OCI-LY3 (cell line): ENCODE data around the gene NT5C2.

ENCODE experiments used
- H2AFZ ChIP-seq: fragments of 200-600, 300-600 bp; shearing (Covaris generic); 2 replicates; pipeline ENCODE4 v1.6.0; 2014; ENCODE audit warnings: antibody characterized with exemption, low read depth, low read length
- H3K27ac ChIP-seq: fragments of 200-600, 300-600 bp; sonication (generic); 2 replicates; pipeline ENCODE4 v1.5.1; 2014; ENCODE audit warnings: mild to moderate bottlenecking, low read length, moderate library complexity, mixed read lengths
- H3K27me3 ChIP-seq: fragments of 200-600, 300-600 bp; sonication (generic); 2 replicates; pipeline ENCODE4 v1.6.1; 2014; ENCODE audit warnings: low read depth, low read length, mixed read lengths
- H3K36me3 ChIP-seq: fragments of 200-600, 300-600 bp; sonication (generic); replicated peaks from 2 replicates; pipeline ENCODE3; 2014; ENCODE audit warnings: low read depth, low read length, mixed read lengths
- H3K4me1 ChIP-seq: fragments of 300-600, 200-600 bp; sonication (generic); 2 replicates; pipeline ENCODE4 v1.6.1; 2014; ENCODE audit warnings: low read length, mixed read lengths
- H3K4me2 ChIP-seq: fragments of 200-600, 300-600 bp; sonication (generic); 2 replicates; pipeline ENCODE4 v1.6.1; 2014; ENCODE audit warnings: low read length, mixed read lengths
- H3K4me3 ChIP-seq: fragments of 300-600, 200-600 bp; sonication (generic); 2 replicates; pipeline ENCODE4 v1.5.1; 2014; ENCODE audit warnings: antibody characterized with exemption, mild to moderate bottlenecking, low read length, moderate library complexity
- H3K79me2 ChIP-seq: fragments of 300-600, 200-600 bp; shearing (Covaris generic); 2 replicates; pipeline ENCODE4 v1.6.1; 2014; ENCODE audit warnings: mild to moderate bottlenecking, low read length, mixed read lengths
- H3K9ac ChIP-seq: fragments of 300-600, 200-600 bp; shearing (Covaris generic); 2 replicates; pipeline ENCODE4 v1.6.0; 2014; ENCODE audit warnings: mild to moderate bottlenecking, low read length, moderate library complexity
- H3K9me3 ChIP-seq: fragments of 200-600, 300-600 bp; shearing (Covaris generic); 2 replicates; pipeline ENCODE4 v1.6.1; 2014; ENCODE audit warnings: low read length, mixed read lengths; ENCODE audit not compliant: insufficient read depth
- H4K20me1 ChIP-seq: fragments of 200-600, 300-600 bp; sonication (generic); 2 replicates; pipeline ENCODE4 v1.6.1; 2016; ENCODE audit warnings: low read length, mixed read lengths; ENCODE audit not compliant: insufficient read depth
- EZH2phosphoT487 ChIP-seq: fragments of 200-600 bp; shearing (Covaris generic); IDR thresholded peaks from 2 replicates; pipeline ENCODE4 v1.6.1; 2018; ENCODE audit warnings: antibody characterized with exemption, mixed run types, low read depth
- TF ChIP-seq, protein P1 (sequence below): fragments of 200-600, 300-600 bp; sonication (generic); IDR thresholded peaks from 2 replicates; pipeline ENCODE4 v1.5.1; 2014; ENCODE audit warnings: antibody characterized with exemption, low read length, low read depth

Gene NT5C2

DNA sequence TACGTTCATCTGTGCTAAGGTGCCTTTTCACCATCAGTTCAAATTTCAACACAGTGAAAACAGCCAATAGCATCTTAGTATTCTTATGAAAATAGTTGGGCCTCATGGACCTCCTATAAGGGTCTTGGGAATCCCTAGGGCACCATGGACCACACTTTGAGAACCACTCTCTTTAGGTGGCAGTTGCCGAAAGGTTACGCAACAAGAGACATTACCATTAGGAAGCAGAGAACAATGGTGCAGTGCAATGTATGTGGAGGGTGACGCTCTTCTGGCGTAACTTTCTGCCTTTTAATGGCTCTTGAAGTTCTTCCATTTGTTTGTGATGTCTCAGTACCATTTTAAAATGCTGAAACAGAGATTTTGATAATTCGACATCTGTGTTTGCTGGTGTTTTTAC, 143.8 kb downstream of the NT5C2 start:
- no peaks in the 10 kb centered on the region for H3K4me1 ChIP-seq
- H2AFZ ChIP-seq = no peak overlapping the region
- no peak overlapping the region for H3K4me2 ChIP-seq
- no peaks in the 10 kb centered on the region for H3K79me2 ChIP-seq
- no peaks in the 10 kb centered on the region for H3K36me3 ChIP-seq
- H4K20me1 ChIP-seq = no peaks in the 10 kb centered on the region
- no peak overlapping the region for H3K4me3 ChIP-seq
- no peak for TF ChIP-seq EZH2phosphoT487
- TF ChIP-seq, protein P1, sequence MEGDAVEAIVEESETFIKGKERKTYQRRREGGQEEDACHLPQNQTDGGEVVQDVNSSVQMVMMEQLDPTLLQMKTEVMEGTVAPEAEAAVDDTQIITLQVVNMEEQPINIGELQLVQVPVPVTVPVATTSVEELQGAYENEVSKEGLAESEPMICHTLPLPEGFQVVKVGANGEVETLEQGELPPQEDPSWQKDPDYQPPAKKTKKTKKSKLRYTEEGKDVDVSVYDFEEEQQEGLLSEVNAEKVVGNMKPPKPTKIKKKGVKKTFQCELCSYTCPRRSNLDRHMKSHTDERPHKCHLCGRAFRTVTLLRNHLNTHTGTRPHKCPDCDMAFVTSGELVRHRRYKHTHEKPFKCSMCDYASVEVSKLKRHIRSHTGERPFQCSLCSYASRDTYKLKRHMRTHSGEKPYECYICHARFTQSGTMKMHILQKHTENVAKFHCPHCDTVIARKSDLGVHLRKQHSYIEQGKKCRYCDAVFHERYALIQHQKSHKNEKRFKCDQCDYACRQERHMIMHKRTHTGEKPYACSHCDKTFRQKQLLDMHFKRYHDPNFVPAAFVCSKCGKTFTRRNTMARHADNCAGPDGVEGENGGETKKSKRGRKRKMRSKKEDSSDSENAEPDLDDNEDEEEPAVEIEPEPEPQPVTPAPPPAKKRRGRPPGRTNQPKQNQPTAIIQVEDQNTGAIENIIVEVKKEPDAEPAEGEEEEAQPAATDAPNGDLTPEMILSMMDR = no peak
- H3K27ac ChIP-seq = no peak overlapping the region
- no peaks in the 10 kb centered on the region for H3K27me3 ChIP-seq
- no peaks in the 10 kb centered on the region for H3K9me3 ChIP-seq
- H3K9ac ChIP-seq = no peak overlapping the region

DNA sequence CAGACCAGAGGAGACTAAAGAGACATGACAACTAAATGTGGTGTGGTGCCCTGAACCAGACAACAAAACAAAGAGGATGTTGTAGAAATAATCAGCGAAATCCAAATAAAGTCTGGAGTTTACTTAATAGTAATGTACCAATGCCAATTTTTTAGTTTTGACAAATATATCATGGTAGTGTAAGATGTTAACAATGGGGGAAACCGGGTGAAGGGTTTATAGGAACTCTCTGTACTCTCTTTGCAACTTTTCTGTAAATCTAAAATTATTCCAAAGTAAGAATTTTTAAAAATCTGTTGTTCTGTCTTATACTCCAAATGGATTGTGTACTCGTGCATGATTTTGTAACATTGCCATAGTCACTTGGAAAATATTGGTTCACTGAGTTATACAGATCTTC, 145.7 kb downstream of the NT5C2 start:
- Histone ChIP-seq H3K27me3 (no peaks in the 10 kb centered on the region), H3K9ac (no peak overlapping the region), H4K20me1 (no peaks in the 10 kb centered on the region), H3K36me3 (no peaks in the 10 kb centered on the region), H2AFZ (no peak overlapping the region), H3K4me1 (no peaks in the 10 kb centered on the region), H3K9me3 (no peaks in the 10 kb centered on the region), H3K27ac (no peak overlapping the region), H3K79me2 (no peaks in the 10 kb centered on the region), H3K4me2 (no peak overlapping the region), H3K4me3 (no peak overlapping the region)
- TF ChIP-seq EZH2phosphoT487 = no peak
- TF ChIP-seq, protein P1 = no peak

DNA sequence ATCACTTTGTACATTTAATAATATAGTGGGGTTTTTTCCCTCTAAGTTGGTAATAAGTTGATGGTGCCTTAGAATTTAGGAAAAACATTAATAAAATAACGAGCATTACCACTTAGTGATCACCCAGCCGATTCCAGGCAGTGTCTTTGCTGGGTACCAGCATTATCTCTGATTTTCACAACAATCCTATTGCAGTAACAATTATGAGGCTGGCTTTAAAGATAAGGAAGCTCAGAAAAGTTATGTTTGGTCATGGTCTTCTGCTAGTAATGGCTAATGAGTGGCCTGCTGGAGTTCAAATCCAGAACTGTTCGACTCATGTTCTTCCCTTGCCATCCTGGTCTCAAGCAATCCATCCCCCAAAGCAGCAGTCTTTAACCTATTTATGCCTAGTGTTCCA, 147.1 kb downstream of the NT5C2 start:
- H3K9ac ChIP-seq = no peak overlapping the region
- H3K4me1 ChIP-seq = no peaks in the 10 kb centered on the region
- no peaks in the 10 kb centered on the region for H4K20me1 ChIP-seq
- TF ChIP-seq, protein P1 = no peak
- no peak for TF ChIP-seq EZH2phosphoT487
- no peak overlapping the region for H3K4me2 ChIP-seq
- no peaks in the 10 kb centered on the region for H3K9me3 ChIP-seq
- H3K79me2 ChIP-seq = no peaks in the 10 kb centered on the region
- no peak overlapping the region for H3K27ac ChIP-seq
- H2AFZ ChIP-seq = no peak overlapping the region
- H3K4me3 ChIP-seq = no peak overlapping the region
- H3K36me3 ChIP-seq = no peaks in the 10 kb centered on the region
- H3K27me3 ChIP-seq = no peaks in the 10 kb centered on the region

DNA sequence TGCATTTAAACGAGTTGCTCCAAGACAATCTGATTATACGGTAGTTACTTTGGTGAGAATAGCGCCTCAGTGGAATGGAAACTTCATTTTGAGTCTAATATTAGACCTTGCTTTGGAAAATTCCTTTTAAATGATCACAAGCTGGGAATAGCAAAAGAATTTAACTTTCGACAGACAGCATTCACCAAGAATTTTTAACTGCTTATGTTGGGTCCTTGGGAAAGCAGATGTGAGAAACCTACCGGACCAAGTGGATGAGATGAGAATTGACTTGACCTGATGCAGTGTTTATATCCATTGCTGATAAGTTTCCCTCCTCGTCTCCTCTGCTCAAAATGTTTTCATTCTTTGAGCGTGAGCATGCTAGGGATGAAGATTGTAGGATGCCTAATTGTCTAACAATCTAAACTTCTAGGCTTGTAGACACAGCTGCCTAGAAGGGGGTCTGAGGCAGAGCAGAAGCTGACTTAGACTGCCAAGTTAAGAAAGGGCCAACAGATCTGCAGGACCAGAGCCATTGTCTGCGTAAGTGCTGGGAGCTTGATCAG, 148.1 kb downstream of the NT5C2 start:
- Histone ChIP-seq H3K4me2 (no peak overlapping the region), H3K27ac (no peak overlapping the region), H2AFZ (no peak overlapping the region), H3K4me1 (no peaks in the 10 kb centered on the region), H3K79me2 (no peaks in the 10 kb centered on the region), H3K27me3 (no peaks in the 10 kb centered on the region), H3K9me3 (no peaks in the 10 kb centered on the region), H3K4me3 (no peak overlapping the region), H3K36me3 (no peaks in the 10 kb centered on the region), H3K9ac (no peak overlapping the region), H4K20me1 (no peaks in the 10 kb centered on the region)
- TF ChIP-seq, protein P1 = no peak
- TF ChIP-seq EZH2phosphoT487 = no peak
